GM12801 (cell line): Measurements from ENCODE around the gene ITGA8.

Experiments
- TF ChIP-seq, protein P1 (sequence below): IDR thresholded peaks from one replicate; pipeline ENCODE4 v1.5.1; 2011; ENCODE audit warnings: control low read depth; ENCODE audit not compliant: insufficient read length; ENCODE audit errors: extremely low read depth

ITGA8 gene

DNA sequence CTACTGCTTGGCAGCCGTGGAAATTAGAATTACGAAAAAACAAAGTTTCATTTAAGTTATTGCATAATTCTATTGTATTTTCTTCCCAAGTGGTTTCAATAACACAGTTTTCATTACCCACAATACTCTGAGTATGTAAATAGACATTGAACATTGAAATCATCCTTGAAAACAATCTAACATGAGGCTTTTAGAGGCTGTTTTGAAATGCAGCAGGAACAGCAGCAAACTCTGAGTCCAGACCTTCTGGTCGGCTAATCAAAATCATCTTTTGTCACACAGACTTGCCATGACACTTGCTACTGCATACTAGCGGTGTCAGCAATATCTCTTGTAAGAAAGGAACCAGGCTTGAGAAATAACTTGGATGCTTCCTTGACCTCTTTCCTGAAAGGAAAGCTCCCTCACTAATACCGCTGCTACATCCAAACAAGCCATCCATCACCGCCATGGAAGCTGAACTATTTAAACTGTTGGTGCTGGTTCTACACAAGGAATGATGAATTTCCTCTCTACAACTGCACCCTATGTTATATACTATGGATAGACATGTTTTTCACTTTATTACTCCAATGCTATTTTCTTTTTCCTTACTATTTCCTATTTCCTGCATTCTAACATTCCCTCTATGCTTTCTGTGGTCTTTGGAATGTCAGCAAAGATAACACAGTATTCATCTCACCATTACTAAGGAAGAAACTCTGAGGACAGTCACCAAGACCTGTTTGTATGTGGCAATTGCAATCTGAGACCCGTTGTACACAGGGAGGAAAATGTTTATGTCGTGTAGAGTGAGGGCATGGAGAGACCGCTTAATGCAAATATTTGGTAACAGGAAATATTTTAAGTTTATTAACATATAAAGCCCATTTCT lies 130.8 kb downstream of the ITGA8 start:
- TF ChIP-seq, protein P1, sequence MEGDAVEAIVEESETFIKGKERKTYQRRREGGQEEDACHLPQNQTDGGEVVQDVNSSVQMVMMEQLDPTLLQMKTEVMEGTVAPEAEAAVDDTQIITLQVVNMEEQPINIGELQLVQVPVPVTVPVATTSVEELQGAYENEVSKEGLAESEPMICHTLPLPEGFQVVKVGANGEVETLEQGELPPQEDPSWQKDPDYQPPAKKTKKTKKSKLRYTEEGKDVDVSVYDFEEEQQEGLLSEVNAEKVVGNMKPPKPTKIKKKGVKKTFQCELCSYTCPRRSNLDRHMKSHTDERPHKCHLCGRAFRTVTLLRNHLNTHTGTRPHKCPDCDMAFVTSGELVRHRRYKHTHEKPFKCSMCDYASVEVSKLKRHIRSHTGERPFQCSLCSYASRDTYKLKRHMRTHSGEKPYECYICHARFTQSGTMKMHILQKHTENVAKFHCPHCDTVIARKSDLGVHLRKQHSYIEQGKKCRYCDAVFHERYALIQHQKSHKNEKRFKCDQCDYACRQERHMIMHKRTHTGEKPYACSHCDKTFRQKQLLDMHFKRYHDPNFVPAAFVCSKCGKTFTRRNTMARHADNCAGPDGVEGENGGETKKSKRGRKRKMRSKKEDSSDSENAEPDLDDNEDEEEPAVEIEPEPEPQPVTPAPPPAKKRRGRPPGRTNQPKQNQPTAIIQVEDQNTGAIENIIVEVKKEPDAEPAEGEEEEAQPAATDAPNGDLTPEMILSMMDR = no peak

DNA sequence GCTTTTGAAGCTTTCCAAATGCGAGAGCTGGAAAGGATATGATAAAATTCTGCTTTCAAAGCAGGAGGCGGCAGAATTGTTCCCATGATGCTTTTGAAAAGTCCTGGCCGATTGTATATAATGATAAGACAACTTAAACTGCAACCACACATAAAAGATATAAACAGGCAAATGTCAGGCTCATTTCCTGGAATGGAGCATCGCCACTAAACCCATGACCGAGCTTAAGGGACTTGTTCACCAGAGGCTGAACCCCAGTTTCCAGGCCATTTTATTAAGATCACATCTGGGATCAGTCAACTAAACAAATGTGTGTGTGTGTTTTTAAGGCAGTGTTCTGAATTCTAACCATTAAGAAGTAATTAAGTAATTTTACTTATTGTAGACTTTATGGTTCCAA lies 131.6 kb downstream of the ITGA8 start:
- TF ChIP-seq, protein P1 = no peak

DNA sequence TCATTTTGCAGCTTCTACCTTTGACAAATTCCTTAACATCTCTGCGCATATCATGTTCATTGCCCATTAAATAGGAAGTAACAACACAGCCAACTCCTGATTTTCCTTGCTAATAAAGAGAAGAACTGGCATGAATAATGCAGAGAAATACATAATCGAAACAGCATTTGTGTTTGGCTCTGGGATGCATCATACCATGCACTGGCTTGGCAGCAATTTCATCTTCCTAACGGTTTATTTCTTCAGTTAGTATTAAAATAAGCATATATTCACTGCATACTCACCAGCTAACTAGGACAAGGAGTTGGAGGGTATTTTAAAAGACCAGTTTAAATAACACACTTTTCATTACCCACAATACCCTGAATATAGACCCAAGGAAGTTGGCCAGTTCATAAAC lies 132.5 kb downstream of the ITGA8 start:
- TF ChIP-seq, protein P1 = no peak

DNA sequence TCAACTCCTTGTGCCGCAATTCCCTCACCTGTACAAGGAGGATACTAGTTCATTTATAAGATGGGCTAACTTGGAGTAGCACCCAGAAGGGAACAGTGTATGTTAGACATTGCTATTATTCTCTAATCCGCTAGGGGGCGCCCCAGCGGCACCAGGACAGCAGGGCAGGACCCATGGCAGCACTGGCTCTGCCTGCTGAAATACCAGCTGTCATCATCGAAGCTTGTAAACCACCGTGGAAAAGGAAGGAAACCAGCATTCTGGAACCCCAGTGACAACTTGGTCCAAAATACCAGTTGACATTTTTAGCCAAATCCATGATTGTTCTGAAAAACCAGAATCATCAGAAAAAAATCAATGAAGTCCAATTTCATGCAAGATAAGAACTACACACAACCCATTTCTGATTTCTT lies 134.4 kb downstream of the ITGA8 start:
- TF ChIP-seq, protein P1 = no peak

DNA sequence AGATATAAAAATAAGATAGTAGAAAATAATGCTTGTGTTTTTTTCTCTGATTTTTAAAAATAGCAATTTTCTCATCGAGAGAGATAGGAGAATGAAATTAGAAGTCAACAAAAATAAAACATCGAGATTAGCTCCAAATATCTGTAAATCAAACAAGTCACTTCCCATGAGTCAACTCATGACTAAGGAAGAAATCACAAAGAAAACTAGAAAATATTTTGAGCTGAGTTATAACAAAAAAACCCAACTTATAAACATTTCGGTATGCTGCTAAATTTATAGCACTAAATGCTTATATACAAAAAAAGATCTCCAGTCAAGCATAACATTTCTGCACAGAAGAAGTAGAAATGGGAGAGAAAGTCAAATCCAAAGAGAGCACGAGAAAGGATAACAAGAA lies 140.1 kb downstream of the ITGA8 start:
- TF ChIP-seq, protein P1 = no peak

DNA sequence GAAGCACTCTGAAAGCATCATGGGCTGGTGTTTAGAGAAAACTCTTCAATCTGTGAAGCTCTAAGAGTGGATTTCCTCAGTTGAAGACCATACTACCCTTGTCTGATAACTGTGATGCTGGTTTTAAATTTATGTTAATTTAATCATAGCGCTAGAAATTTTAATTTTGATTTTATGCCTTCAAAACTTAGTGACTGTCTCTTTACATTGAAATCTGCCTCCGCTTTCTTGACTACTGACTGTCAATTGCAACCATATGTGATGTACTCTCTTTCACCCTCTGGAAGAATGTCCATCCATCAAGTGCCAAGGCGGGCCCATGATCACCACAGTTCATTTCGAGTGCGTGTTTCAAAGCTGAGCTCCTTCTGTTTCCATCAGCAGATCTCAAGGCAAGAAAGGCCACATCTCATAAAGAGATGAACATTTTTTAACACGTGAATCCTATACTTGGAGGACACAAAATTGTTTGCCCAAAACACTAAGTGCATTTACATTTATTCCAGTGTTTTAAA lies 147.1 kb downstream of the ITGA8 start:
- TF ChIP-seq, protein P1 = no peak

DNA sequence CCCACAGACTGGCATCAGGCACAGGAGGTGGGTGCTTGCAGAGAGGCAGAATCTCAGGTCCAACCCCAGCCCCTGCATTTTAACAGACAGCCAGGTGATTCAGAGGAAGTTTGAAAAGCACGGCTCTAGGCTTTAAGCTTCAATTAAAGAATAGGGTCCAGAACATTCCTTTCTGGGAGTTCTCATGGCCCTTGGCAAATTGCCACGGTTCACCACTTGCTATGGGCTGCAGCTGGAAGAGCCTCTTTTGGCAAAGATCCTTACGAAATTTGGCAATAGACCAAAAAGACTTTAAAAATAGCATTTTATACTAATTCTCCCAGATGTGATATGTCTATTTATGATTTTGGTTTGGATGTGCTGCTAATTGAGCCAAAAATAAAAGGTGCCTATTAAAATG lies 148.1 kb downstream of the ITGA8 start:
- TF ChIP-seq, protein P1 = no peak
